ENCODE results near the gene AHCYL2.

DNA sequence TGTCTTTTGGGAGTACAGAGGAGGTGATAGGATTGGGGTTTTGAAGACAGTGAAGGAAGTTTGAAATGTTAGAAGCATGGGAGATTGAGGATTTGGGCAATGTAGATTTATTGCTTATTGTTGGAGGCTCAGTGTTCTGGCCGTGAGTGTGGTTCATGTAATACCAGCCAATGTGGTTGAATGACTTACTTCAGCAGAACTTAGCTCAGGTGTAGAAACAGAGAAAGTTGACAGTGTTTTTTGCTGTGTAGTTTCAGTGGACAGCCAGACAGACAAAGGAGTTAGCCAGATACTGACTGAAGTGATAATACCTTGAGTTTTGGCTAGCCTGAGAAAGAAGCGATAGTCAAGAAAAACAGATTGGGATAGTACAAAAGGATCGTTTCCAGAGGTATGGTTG lies 88.5 kb downstream of the AHCYL2 start:
- TF ChIP-seq CTCF (conservative IDR thresholded peaks at IDR 0.05 in 1 of 2, IDR thresholded peaks at IDR 0.05 in 1 of 2; ENCODE audit: extremely low read depth in 1 of 2, insufficient read depth in 1 of 2, low read depth in 1 of 2, low read length in 2 of 2): no peak
- no peak for TF ChIP-seq EZH2 (IDR thresholded peaks at IDR 0.05; ENCODE audit: borderline replicate concordance, low read length)
